ENCODE results near the gene HNRNPM. TPM values are rescaled to one million over a fixed set of nuclear protein-coding genes. Genes with fewer than 3 reads are reported as not detected.
A peak's percentile ranks its signal among the peaks of the same experiment; 100 is the strongest.

The HNRNPM gene, protein sequence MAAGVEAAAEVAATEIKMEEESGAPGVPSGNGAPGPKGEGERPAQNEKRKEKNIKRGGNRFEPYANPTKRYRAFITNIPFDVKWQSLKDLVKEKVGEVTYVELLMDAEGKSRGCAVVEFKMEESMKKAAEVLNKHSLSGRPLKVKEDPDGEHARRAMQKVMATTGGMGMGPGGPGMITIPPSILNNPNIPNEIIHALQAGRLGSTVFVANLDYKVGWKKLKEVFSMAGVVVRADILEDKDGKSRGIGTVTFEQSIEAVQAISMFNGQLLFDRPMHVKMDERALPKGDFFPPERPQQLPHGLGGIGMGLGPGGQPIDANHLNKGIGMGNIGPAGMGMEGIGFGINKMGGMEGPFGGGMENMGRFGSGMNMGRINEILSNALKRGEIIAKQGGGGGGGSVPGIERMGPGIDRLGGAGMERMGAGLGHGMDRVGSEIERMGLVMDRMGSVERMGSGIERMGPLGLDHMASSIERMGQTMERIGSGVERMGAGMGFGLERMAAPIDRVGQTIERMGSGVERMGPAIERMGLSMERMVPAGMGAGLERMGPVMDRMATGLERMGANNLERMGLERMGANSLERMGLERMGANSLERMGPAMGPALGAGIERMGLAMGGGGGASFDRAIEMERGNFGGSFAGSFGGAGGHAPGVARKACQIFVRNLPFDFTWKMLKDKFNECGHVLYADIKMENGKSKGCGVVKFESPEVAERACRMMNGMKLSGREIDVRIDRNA
- total RNA-seq (2014; rRNA removed; shearing (Covaris generic)): 90.0 and 111 TPM in 2 replicates
- total RNA-seq (2022): 264 and 280 TPM in 2 replicates
- percentile 95 among the genes with signal in this experiment for Bru-seq, nascent RNA
- percentile 96 among the genes with signal in this experiment for BruChase-seq, experiment 1, labeled RNA remaining after a 6-hour chase
- BruChase-seq, experiment 2, labeled RNA remaining after a 2-hour chase: percentile 95 among the genes with signal in this experiment
- long read RNA-seq, partial matches to known transcripts: 83 of 749 reads
- long read RNA-seq, other reads (novel, unspliced or antisense): 658 of 749 reads

DNA sequence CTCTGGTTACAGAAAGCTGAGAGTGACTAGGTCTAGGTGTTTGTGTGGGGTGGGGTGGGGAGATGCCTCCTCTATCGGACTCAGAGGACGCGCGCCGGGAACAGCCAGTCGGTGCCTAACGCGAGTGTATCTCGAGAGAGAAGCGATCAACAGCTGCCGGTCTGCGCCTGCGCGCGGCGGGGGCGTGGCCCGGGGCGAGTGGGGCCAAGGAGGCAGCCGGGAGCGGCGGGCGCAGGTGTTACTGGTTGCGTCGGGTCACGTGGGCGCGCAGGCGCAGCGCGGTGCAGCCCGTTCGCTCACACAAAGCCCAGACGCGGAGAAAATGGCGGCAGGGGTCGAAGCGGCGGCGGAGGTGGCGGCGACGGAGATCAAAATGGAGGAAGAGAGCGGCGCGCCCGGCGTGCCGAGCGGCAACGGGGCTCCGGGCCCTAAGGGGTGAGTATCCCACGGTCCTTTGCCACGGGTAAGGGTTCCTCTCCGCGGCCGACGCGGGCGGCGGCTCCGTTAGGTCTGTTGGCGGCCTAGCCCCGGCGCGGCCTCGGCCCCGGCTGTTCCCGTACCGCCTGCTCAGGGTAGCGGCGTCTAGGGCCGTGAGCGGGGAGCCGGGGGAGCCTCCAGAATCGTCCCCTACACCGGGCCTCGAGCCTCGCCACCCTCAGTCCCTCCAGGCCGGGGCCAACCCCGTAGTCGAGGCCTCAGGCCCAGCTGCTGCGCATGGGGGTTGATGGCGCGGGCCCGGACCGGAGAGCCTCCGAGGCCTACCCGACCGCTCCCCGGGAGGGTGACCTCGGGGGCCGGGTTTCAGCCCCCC is at the start of gene HNRNPM:
TSS of gene HNRNPM (plus strand) at position 299 of the 811 bp plus-strand sequence. CDS start at position 323, 24 bp downstream.
- intact Hi-C loops (cut with micrococcal nuclease; ENCODE audit: unreplicated experiment): loop anchor here (1.0 kb wide), 2 partner anchors 29 to 32 kb away; partner anchors contain the start of gene MARCHF2
- no TSS peak for BruUV-seq (replicated peaks)
- ChIA-PET POLR2A (interaction anchor here (0.6 to 1.3 kb wide), 6 partner anchors 8 to 234 kb away, joined by 3 to 6 read pairs (median 4); no protein-coding TSS in a partner anchor), CTCF (ENCODE audit: unreplicated experiment) (no interaction called here)
- H3K79me2 ChIP-seq (ENCODE audit: insufficient read depth, low read depth, low read length): peaks cover 51% of the 10 kb centered on the region
- H3K4me3 ChIP-seq (ENCODE audit: low read depth, low read length, poor library complexity, severe bottlenecking): peak within 1 kb of the TSS; percentile 96
- DNase-seq (ENCODE audit: low spot score): peak; percentile 98
- H3K4me1 ChIP-seq (ENCODE audit: insufficient read depth, low read length, poor library complexity, severe bottlenecking): peaks cover 41% of the 10 kb centered on the region
- H3K27ac ChIP-seq (ENCODE audit: low read depth, low read length, poor library complexity, severe bottlenecking): peak within 1 kb of the TSS; percentile 83
- peaks cover 38% of the 10 kb centered on the region for H3K36me3 ChIP-seq (ENCODE audit: insufficient read depth, low read length)
- peak within 1 kb of the TSS; percentile 88 for H3K4me2 ChIP-seq (ENCODE audit: low read length)
- H2AFZ ChIP-seq (ENCODE audit: low read length): peak within 1 kb of the TSS; percentile 95
- no peaks in the 10 kb centered on the region for H3K9me3 ChIP-seq (ENCODE audit: low read length)
- no peaks in the 10 kb centered on the region for H3K9me2 ChIP-seq (ENCODE audit: insufficient read depth, low read length)
- no peak for TF ChIP-seq EZH2phosphoT487 (IDR thresholded peaks at IDR 0.05; ENCODE audit: borderline replicate concordance, low read depth, low read length)
- TF ChIP-seq, protein P1, sequence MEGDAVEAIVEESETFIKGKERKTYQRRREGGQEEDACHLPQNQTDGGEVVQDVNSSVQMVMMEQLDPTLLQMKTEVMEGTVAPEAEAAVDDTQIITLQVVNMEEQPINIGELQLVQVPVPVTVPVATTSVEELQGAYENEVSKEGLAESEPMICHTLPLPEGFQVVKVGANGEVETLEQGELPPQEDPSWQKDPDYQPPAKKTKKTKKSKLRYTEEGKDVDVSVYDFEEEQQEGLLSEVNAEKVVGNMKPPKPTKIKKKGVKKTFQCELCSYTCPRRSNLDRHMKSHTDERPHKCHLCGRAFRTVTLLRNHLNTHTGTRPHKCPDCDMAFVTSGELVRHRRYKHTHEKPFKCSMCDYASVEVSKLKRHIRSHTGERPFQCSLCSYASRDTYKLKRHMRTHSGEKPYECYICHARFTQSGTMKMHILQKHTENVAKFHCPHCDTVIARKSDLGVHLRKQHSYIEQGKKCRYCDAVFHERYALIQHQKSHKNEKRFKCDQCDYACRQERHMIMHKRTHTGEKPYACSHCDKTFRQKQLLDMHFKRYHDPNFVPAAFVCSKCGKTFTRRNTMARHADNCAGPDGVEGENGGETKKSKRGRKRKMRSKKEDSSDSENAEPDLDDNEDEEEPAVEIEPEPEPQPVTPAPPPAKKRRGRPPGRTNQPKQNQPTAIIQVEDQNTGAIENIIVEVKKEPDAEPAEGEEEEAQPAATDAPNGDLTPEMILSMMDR (conservative IDR thresholded peaks at IDR 0.05; ENCODE audit: low read length): no peak
- peaks cover 29% of the 10 kb centered on the region for H4K20me1 ChIP-seq (ENCODE audit: insufficient read depth, low read length)

DNA sequence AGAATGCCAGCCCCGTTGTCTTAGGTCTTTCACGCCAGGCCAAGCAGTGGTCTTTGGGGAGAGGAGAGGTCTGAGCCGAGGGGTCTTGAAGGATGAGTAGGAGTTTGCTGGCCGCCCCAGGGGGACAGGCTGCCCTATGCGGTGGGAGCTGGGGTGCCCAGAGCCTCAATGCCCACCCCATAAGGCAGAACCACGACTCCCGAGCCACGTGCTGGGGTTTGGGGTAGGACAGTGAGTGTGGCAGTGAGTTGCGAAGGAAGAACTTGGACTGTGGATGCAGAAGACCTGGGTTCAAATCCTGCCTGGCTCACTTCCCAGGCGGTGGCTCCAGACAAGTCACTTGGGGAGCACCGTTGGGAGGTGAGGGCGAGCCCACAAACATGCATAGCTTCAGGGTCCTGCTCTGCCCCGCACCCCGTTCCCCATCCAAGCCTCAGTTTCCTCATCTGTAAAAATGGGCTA is 49.1 kb upstream of the HNRNPM start:
- TF ChIP-seq, protein P1 (conservative IDR thresholded peaks at IDR 0.05; ENCODE audit: low read length): no peak
- Histone ChIP-seq H3K79me2 (ENCODE audit: insufficient read depth, low read depth, low read length) (peaks cover 12% of the 10 kb centered on the region; the same call in 1 of the 2 replicates), H3K4me3 (ENCODE audit: low read depth, low read length, poor library complexity, severe bottlenecking) (no peak overlapping the region), H3K4me1 (ENCODE audit: insufficient read depth, low read length, poor library complexity, severe bottlenecking) (peaks cover 14% of the 10 kb centered on the region), H2AFZ (ENCODE audit: low read length) (no peak overlapping the region), H4K20me1 (ENCODE audit: insufficient read depth, low read length) (peaks cover 6% of the 10 kb centered on the region; the same call in 1 of the 2 replicates), H3K9me3 (ENCODE audit: low read length) (no peaks in the 10 kb centered on the region), H3K27ac (ENCODE audit: low read depth, low read length, poor library complexity, severe bottlenecking) (no peak overlapping the region), H3K36me3 (ENCODE audit: insufficient read depth, low read length) (no peaks in the 10 kb centered on the region), H3K4me2 (ENCODE audit: low read length) (no peak overlapping the region), H3K9me2 (ENCODE audit: insufficient read depth, low read length) (no peaks in the 10 kb centered on the region)
- BruUV-seq (replicated peaks): no TSS peak
- ChIA-PET POLR2A (no interaction called here), CTCF (ENCODE audit: unreplicated experiment) (interaction anchor here (0.5 kb wide), 1 partner anchor 15 kb away, joined by 3 read pairs; no protein-coding TSS in a partner anchor)
- no peak for DNase-seq (ENCODE audit: low spot score)
- intact Hi-C loops (cut with micrococcal nuclease; ENCODE audit: unreplicated experiment): loop anchor here (2.0 kb wide), 1 partner anchor 41 kb away; no protein-coding TSS in a partner anchor
